ENCODE data around the gene GAS7.

The GAS7 gene

DNA sequence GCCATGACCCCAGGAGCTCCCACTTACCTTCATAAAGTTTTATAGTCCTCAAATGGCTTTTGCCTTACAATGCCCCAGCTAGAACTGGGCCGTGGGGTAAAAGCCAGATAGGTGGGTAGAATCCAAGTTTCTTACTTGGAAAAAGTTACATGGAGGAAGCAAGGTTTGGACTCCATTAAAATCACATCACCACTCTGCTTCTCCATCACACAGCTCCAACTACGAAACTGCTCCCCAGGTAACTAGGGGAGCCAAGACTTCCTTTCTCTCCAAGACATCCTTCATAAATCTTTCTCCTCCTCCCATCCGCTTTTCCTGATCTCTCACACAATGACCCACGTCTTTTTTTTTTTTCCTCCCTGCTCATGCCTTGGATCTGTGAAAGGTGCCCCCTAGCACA lies 162.5 kb downstream of the GAS7 start:
- peak overlapping the region; percentile 76 for H3K27ac ChIP-seq (replicated peaks)
- H3K27me3 ChIP-seq (ENCODE audit: insufficient read depth, poor library complexity, severe bottlenecking) = no peaks in the 10 kb centered on the region
- H3K4me3 ChIP-seq (replicated peaks; ENCODE audit: insufficient read depth, low read length) = peak overlapping the region; percentile 23
- TF ChIP-seq SPI1 (IDR thresholded peaks at IDR 0.05; ENCODE audit: borderline replicate concordance, low read depth) (no peak), GABPA (IDR thresholded peaks at IDR 0.05; ENCODE audit: low read depth) (no peak), POLR2AphosphoS5 (IDR thresholded peaks at IDR 0.05; ENCODE audit: low read depth) (no peak)
- TF ChIP-seq, protein P1, sequence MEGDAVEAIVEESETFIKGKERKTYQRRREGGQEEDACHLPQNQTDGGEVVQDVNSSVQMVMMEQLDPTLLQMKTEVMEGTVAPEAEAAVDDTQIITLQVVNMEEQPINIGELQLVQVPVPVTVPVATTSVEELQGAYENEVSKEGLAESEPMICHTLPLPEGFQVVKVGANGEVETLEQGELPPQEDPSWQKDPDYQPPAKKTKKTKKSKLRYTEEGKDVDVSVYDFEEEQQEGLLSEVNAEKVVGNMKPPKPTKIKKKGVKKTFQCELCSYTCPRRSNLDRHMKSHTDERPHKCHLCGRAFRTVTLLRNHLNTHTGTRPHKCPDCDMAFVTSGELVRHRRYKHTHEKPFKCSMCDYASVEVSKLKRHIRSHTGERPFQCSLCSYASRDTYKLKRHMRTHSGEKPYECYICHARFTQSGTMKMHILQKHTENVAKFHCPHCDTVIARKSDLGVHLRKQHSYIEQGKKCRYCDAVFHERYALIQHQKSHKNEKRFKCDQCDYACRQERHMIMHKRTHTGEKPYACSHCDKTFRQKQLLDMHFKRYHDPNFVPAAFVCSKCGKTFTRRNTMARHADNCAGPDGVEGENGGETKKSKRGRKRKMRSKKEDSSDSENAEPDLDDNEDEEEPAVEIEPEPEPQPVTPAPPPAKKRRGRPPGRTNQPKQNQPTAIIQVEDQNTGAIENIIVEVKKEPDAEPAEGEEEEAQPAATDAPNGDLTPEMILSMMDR (IDR thresholded peaks at IDR 0.05; ENCODE audit: insufficient read depth, low read length) = no peak
- TF ChIP-seq, protein P2, sequence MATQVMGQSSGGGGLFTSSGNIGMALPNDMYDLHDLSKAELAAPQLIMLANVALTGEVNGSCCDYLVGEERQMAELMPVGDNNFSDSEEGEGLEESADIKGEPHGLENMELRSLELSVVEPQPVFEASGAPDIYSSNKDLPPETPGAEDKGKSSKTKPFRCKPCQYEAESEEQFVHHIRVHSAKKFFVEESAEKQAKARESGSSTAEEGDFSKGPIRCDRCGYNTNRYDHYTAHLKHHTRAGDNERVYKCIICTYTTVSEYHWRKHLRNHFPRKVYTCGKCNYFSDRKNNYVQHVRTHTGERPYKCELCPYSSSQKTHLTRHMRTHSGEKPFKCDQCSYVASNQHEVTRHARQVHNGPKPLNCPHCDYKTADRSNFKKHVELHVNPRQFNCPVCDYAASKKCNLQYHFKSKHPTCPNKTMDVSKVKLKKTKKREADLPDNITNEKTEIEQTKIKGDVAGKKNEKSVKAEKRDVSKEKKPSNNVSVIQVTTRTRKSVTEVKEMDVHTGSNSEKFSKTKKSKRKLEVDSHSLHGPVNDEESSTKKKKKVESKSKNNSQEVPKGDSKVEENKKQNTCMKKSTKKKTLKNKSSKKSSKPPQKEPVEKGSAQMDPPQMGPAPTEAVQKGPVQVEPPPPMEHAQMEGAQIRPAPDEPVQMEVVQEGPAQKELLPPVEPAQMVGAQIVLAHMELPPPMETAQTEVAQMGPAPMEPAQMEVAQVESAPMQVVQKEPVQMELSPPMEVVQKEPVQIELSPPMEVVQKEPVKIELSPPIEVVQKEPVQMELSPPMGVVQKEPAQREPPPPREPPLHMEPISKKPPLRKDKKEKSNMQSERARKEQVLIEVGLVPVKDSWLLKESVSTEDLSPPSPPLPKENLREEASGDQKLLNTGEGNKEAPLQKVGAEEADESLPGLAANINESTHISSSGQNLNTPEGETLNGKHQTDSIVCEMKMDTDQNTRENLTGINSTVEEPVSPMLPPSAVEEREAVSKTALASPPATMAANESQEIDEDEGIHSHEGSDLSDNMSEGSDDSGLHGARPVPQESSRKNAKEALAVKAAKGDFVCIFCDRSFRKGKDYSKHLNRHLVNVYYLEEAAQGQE (IDR thresholded peaks at IDR 0.05; ENCODE audit: insufficient replicate concordance, low read depth) = no peak
- DNase-seq (ENCODE audit: low read depth in 1 of 2, low spot score in 1 of 2) = no peak

DNA sequence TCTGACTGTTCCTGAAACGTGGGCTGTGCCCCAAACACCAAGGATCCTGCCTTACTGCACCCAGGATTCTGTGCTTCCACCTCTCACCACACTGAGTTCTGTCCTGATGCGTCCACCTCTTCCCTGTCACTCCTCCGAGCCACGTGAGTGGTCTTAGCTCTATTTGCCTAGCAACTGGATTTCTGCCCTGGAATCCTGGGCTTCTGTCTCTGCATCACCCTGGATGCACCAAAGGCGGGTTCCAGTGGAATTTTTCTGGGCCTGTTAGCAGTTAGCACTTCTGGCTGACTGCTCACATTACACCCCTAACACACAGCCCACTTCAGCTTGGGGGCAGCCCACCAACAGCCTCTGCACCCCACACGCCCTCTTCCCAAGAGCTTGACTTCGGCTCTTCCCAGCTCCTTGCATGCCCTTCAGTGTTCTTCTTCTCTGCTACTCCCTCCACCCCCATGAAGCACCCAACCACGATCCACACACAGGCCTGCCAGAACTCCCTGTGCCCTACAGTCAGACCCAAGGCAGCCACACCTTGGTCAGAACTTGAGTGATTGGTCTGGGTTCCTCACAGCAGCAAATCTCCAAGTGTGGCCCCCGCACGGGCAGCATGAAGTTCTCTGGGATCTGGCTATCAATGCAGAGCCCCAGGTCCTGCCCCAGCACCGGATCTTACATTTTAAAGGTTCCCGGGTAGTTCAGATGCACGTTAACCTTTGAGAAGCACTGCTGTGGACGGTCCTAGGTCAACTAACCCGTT lies 163.5 kb downstream of the GAS7 start:
- no peak overlapping the region; the same call in 1 of the 2 replicates for H3K4me3 ChIP-seq (replicated peaks; ENCODE audit: insufficient read depth, low read length)
- TF ChIP-seq, protein P1 (IDR thresholded peaks at IDR 0.05; ENCODE audit: insufficient read depth, low read length) = no peak
- TF ChIP-seq, protein P2 (IDR thresholded peaks at IDR 0.05; ENCODE audit: insufficient replicate concordance, low read depth) = no peak
- no peak for TF ChIP-seq GABPA (IDR thresholded peaks at IDR 0.05; ENCODE audit: low read depth)
- no peak for TF ChIP-seq SPI1 (IDR thresholded peaks at IDR 0.05; ENCODE audit: borderline replicate concordance, low read depth)
- no peak for TF ChIP-seq POLR2AphosphoS5 (IDR thresholded peaks at IDR 0.05; ENCODE audit: low read depth)
- H3K27ac ChIP-seq (replicated peaks) = peak overlapping the region; percentile 63
- H3K27me3 ChIP-seq (ENCODE audit: insufficient read depth, poor library complexity, severe bottlenecking) = no peaks in the 10 kb centered on the region
- no peak for DNase-seq (ENCODE audit: low read depth in 1 of 2, low spot score in 1 of 2)

DNA sequence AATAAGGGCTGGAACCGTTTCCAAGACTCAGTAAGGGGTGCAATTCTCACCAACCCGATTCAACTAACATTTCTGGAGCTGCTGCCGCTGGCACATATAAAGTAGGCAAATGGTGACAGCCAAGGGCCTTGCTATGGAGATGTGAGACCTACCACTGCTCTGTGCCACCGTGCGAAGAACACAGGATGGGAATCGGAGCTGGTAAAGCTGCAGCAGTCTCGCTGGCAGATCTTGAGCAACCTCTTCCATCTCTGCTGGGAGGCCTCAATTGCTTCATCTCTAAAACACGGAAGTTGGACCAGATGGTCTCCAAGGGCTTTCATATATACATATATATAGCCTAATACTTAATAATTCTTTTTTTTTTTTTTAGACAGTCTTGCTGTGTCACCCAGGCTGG lies 164.4 kb downstream of the GAS7 start:
- Histone ChIP-seq H3K27ac (replicated peaks) (peak overlapping the region; percentile 63), H3K27me3 (ENCODE audit: insufficient read depth, poor library complexity, severe bottlenecking) (no peaks in the 10 kb centered on the region), H3K4me3 (replicated peaks; ENCODE audit: insufficient read depth, low read length) (no peak overlapping the region)
- DNase-seq (ENCODE audit: low read depth in 1 of 2, low spot score in 1 of 2) = peak; percentile 83 to 89
- TF ChIP-seq SPI1 (IDR thresholded peaks at IDR 0.05; ENCODE audit: borderline replicate concordance, low read depth) (peak; percentile 44; the same call in 1 of the 2 replicates), POLR2AphosphoS5 (IDR thresholded peaks at IDR 0.05; ENCODE audit: low read depth) (peak; percentile 84), GABPA (IDR thresholded peaks at IDR 0.05; ENCODE audit: low read depth) (no peak)
- TF ChIP-seq, protein P1 (IDR thresholded peaks at IDR 0.05; ENCODE audit: insufficient read depth, low read length) = no peak
- TF ChIP-seq, protein P2 (IDR thresholded peaks at IDR 0.05; ENCODE audit: insufficient replicate concordance, low read depth) = no peak
